Natural killer cell (primary cell): Measurements from ENCODE around the gene PAK5. TPM values are rescaled to one million over a fixed set of nuclear protein-coding genes. Genes with fewer than 3 reads are reported as not detected.

Experiments used
- ATAC-seq, 3 donors: fragments of 150-1000 bp in 2 of 3; fragments of 200-7000 bp in 1 of 3; cut with Tn5 transposase; 1 replicate in 1 of 3; 2 replicates in 2 of 3; pipeline ENCODE4 v1.10.0; 2021; ENCODE audit warnings: mild to moderate bottlenecking in 2 of 3, moderate library complexity in 2 of 3
- DNase-seq, 2 donors: peaks; one replicate each; pipeline versions ENCODE4 v3.0.0 to v3.0.0-alpha.2; 2013 to 2021; ENCODE audit warnings: mixed read lengths in 1 of 2
- H3K27ac ChIP-seq: one replicate; pipeline ENCODE4 v1.5.1; 2013; ENCODE audit warnings: mild to moderate bottlenecking, low read length
- H3K27me3 ChIP-seq: one replicate; pipeline ENCODE4 v1.6.1; 2013; ENCODE audit warnings: low read length; ENCODE audit not compliant: control insufficient read depth, insufficient read depth
- H3K36me3 ChIP-seq: one replicate; pipeline ENCODE4 v1.6.1; 2013; ENCODE audit warnings: low read length; ENCODE audit not compliant: control insufficient read depth, insufficient read depth
- H3K4me1 ChIP-seq: one replicate; pipeline ENCODE4 v1.6.1; 2013; ENCODE audit warnings: low read length; ENCODE audit not compliant: control insufficient read depth, insufficient read depth
- H3K4me3 ChIP-seq: one replicate; pipeline ENCODE4 v1.5.1; 2013; ENCODE audit warnings: low read length
- H3K9me3 ChIP-seq: one replicate; pipeline ENCODE4 v1.6.1; 2013; ENCODE audit warnings: low read length; ENCODE audit not compliant: control insufficient read depth, insufficient read depth
- H3K27ac Mint-ChIP-seq, 2 donors: one replicate each; pipeline ENCODE4 v1.8.0; 2022; ENCODE audit warnings: mild to moderate bottlenecking in 2 of 2, mixed read lengths in 2 of 2, moderate library complexity in 1 of 2
- H3K27me3 Mint-ChIP-seq, 2 donors: one replicate each; pipeline ENCODE4 v1.8.0; 2022; ENCODE audit warnings: low read depth in 2 of 2, mixed read lengths in 2 of 2
- H3K36me3 Mint-ChIP-seq: one replicate; pipeline ENCODE4 v1.8.0; 2022; ENCODE audit warnings: mixed read lengths
- H3K4me1 Mint-ChIP-seq, 2 donors: one replicate each; pipeline ENCODE4 v1.8.0; 2022; ENCODE audit warnings: mixed read lengths in 2 of 2
- H3K4me3 Mint-ChIP-seq: one replicate; pipeline ENCODE4 v1.8.0; 2022; ENCODE audit warnings: mild to moderate bottlenecking, moderate library complexity, mixed read lengths
- H3K9me3 Mint-ChIP-seq, 2 donors: one replicate each; pipeline ENCODE4 v1.8.0; 2022; ENCODE audit warnings: mixed read lengths in 2 of 2
- CTCF ChIP-seq: fragments of 200-600 bp; IDR thresholded peaks from one replicate; pipeline ENCODE4 v1.8.0; 2022; ENCODE audit warnings: antibody characterized with exemption
- WGBS: methylation state at CpG from one replicate; pipeline ENCODE4 v1.1.7; 2013; ENCODE audit warnings: missing lambda C conversion rate; ENCODE audit not compliant: insufficient coverage; 5-methylcytosine and 5-hydroxymethylcytosine counted together
- intact Hi-C: fragments of 100-400 bp; cut with micrococcal nuclease; formaldehyde crosslinking; loops from one replicate; pipeline ENCODE4 v1.14.2; 2022
- total RNA-seq, 4 donors: library from RNA; stranded (reverse); fragments of 120-200 nt in 1 of 4; gene quantifications; one replicate each; pipeline versions ENCODE4 v1.2.3 to v1.2.4, GENCODE V29; 2013 to 2022

The PAK5 gene
- total RNA-seq, 3 donors from 2014 or later (not counting 1 experiment from before 2014, with no cell fraction given): not detected

GRCh38 chr20:9756660-9757059 is 82.2 kb downstream of the PAK5 start:
- Mint-ChIP-seq H3K4me1 (no peaks in the 10 kb centered on the region), H3K4me3 (no peak overlapping the region), H3K9me3 (peaks cover 5 to 7% of the 10 kb centered on the region in 2 donors), H3K36me3 (no peaks in the 10 kb centered on the region), H3K27me3 (no peaks in the 10 kb centered on the region), H3K27ac (no peak overlapping the region)
- TF ChIP-seq CTCF: no peak
- no peak overlapping the region for H3K4me3 ChIP-seq
- intact Hi-C loops: no loop called here
- ATAC-seq (no peak), DNase-seq (no peak)
- WGBS: 91% methylated on average over 2 of the region's 3 CpGs
- no peak overlapping the region for H3K27ac ChIP-seq
- no peaks in the 10 kb centered on the region for H3K4me1 ChIP-seq
- H3K9me3 ChIP-seq: no peaks in the 10 kb centered on the region
- no peaks in the 10 kb centered on the region for H3K27me3 ChIP-seq
- H3K36me3 ChIP-seq: no peaks in the 10 kb centered on the region

DNA sequence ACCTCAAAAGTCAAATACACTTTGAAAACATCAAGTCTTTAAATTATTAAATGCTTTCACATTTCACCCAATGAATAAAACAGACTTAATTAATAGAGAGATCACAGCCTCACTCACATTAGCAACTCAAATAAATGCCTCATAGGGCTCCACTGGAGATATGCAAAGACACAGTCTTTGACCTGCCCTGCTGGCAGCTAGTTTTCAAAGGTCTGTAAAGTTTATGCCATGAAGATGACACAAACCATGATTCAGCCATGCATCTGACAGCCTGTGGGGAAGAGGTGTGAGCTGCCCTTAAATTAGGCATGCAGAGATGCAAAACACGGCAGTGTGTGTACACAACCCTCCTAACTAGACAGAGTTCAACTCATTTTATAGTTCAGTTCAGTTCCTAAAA is 83.6 kb downstream of the PAK5 start:
- no peak for TF ChIP-seq CTCF
- Mint-ChIP-seq H3K27ac (no peak overlapping the region), H3K4me1 (no peaks in the 10 kb centered on the region), H3K9me3 (peaks cover 5 to 7% of the 10 kb centered on the region in 2 donors), H3K4me3 (no peak overlapping the region), H3K36me3 (no peaks in the 10 kb centered on the region), H3K27me3 (no peaks in the 10 kb centered on the region)
- intact Hi-C loops: no loop called here
- no peaks in the 10 kb centered on the region for H3K27me3 ChIP-seq
- H3K4me3 ChIP-seq: no peak overlapping the region
- no peak overlapping the region for H3K27ac ChIP-seq
- ATAC-seq (no peak), DNase-seq (no peak)
- 55% methylated on average over 1 of the region's 1 CpG for WGBS
- H3K9me3 ChIP-seq: no peaks in the 10 kb centered on the region
- no peaks in the 10 kb centered on the region for H3K36me3 ChIP-seq
- no peaks in the 10 kb centered on the region for H3K4me1 ChIP-seq

- DNase-seq (no peak), ATAC-seq (no peak)
- Mint-ChIP-seq H3K27me3 (no peaks in the 10 kb centered on the region), H3K36me3 (no peaks in the 10 kb centered on the region), H3K9me3 (peaks cover 3 to 8% of the 10 kb centered on the region in 2 donors), H3K27ac (no peak overlapping the region), H3K4me1 (no peaks in the 10 kb centered on the region), H3K4me3 (no peak overlapping the region)
- no peak overlapping the region for H3K4me3 ChIP-seq
- intact Hi-C loops: no loop called here
- no peaks in the 10 kb centered on the region for H3K36me3 ChIP-seq
- H3K27me3 ChIP-seq: no peaks in the 10 kb centered on the region
- no peak overlapping the region for H3K27ac ChIP-seq
- no peaks in the 10 kb centered on the region for H3K4me1 ChIP-seq
- no peak for TF ChIP-seq CTCF
- H3K9me3 ChIP-seq: peaks cover 2% of the 10 kb centered on the region
These were observed 94.3 kb downstream of the PAK5 start for GRCh38 chr20:9744551-9744950.

GRCh38 chr20:9743871-9744270 is 95.0 kb downstream of the PAK5 start:
- Histone ChIP-seq H3K27me3 (no peaks in the 10 kb centered on the region), H3K4me1 (no peaks in the 10 kb centered on the region), H3K27ac (no peak overlapping the region), H3K4me3 (no peak overlapping the region), H3K36me3 (no peaks in the 10 kb centered on the region), H3K9me3 (peaks cover 2% of the 10 kb centered on the region)
- Mint-ChIP-seq H3K27me3 (no peaks in the 10 kb centered on the region), H3K27ac (no peak overlapping the region), H3K4me1 (no peaks in the 10 kb centered on the region), H3K4me3 (no peak overlapping the region), H3K9me3 (peaks cover 3 to 8% of the 10 kb centered on the region in 2 donors), H3K36me3 (no peaks in the 10 kb centered on the region)
- no peak for TF ChIP-seq CTCF
- ATAC-seq (no peak), DNase-seq (no peak)
- intact Hi-C loops: no loop called here
